NCI-H2196 treated with DMSO at 0.1 percent for 48 hours (cell line): ENCODE data around the gene ZDHHC14.
"Not testable (repeated sequence)": the region's sequence is repeated elsewhere in the genome, so short reads cannot be mapped to it uniquely, and the experiment has no call there.

Source experiments
- DNase-seq: peaks from one replicate; lab custom pipeline; 2025; ENCODE audit not compliant: unreplicated experiment; lab: John Stamatoyannopoulos, UW

Gene ZDHHC14

GRCh38 chr6:157463743-157464135 lies 82.7 kb downstream of the ZDHHC14 start:
- not testable (repeated sequence) for DNase-seq

DNA sequence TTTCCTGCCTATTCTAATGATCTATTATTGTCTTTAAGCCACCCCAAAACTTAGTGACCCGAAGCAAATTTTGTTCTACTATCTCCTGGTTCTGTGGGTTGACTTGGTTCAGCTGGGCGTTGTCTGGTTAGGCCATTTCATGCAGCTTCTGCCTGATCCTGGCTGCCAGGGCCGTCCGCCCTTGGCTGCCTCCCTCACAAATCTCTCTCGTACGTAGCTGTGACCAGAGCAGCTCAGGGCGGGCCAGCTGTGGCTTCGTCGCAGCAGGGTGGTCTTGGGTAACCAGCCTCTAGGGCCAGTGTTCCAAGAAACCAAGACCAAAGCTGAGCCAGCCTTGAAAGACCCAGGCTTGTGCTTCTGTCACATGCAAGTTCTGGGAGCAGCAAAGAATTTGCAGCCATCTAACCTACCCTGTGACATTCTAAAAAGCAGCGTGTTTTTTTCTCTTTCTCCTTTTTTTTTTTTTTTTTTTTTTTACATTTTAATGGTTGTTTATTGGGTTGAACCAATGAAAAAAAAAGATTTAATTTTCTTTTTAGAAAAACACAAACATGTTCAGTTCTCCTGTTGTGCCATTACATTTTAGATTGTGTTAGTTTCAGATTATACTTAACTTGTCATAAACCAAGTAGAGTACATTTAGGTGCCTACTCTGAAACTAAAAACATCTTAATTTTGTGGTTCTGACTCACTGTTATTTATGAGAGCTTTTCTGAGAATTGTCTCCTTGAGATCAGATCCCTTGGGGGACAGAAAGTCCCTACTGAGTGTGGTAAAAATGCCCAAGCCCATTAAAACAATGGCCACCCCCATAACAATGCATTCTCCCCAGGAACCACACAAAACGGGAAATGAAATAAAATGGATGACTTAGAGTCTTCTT lies 83.9 kb downstream of the ZDHHC14 start:
- no peak for DNase-seq

GRCh38 chr6:157466342-157466648 lies 85.3 kb downstream of the ZDHHC14 start:
- DNase-seq: no peak

- DNase-seq: not testable (repeated sequence)
These were observed 86.3 kb downstream of the ZDHHC14 start for GRCh38 chr6:157467339-157467738.

GRCh38 chr6:157468054-157468453 lies 87.1 kb downstream of the ZDHHC14 start:
- DNase-seq: no peak

DNA sequence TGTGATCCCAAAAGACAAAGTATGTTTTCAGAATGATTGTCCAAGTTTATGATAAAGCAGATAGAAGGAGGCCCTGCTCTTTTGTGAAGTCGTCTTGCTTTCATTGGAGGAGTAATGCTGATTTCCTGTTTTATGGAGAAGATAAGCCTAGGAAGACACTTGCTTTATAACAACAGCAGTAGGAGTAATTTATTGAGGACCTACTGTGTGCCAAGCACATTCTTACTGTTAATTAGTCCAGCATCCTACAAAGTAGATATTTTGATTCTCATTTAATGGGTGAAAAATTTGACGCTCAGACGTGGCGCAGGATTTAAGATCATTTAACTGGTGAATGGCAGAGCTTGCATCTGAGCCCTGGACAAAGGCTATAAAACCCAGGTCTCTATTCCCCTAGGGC lies 87.6 kb downstream of the ZDHHC14 start:
- DNase-seq: no peak

DNA sequence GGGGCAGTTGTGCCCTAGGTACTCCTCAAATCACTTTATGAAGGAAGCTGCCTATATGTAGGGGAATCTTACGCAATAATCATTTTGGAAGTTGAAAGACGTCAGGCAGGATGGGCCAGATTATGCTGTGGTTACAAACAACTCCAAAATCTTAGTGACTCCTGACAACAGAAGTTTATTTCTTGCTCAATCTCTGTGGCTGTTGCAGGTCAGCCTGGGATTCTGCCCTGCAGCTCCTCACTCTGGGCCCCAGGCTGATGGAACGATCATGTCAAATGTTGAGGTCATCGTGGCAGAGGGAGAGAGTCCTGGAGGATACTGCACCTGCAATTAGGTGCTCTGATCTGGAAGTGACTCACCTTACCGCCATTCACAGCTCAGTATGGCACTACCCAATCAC lies 88.4 kb downstream of the ZDHHC14 start:
- DNase-seq: no peak

DNA sequence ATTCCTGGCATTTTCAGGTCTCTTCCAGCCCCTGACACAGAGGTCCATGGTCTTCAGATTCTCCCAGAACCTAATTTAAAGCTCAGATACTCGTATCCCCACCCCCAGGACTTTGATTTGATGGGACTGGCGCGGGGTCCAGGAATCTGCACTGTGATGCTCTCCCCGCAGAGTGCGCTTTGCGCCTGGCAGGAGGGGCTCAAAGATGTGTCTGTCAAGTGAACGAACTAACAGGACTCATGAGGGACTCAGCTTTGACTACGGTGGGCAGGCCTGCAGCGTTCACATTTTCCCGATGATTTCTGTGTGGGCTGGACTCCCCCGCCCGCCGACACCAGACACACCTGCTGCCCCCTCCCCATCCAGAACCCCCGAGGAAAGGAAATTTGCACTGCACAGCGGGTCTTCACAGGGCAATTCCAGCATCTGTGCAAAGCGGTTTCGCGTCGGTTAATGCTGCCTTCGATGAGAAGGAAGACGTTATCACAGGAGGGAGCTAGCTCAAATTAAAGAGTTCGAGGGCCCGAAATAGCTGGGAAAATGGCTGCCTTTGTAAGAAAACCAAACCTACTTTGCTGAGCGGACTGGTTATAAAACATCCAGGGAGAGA lies 90.2 kb downstream of the ZDHHC14 start:
- no peak for DNase-seq

GRCh38 chr6:157471895-157472686 lies 91.1 kb downstream of the ZDHHC14 start:
- no peak for DNase-seq

DNA sequence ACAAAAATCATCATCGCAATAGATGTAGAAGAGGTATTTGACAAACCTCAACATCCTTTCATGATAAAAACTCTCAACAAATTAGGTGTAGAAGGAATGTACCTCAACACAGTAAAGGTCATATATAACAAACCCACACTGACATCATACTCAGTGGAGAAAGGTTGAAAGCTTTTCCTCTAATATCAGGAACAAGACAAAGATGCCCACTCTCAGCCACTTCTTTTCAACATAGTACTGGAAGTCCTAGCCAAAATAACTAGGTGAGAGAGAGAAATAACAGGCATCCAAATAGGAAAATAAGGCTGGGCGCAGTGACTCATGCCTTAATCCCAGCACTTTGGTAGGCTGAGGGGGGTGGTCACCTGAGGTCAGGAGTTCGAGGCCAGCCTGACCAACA lies 95.8 kb downstream of the ZDHHC14 start:
- DNase-seq: no peak

DNA sequence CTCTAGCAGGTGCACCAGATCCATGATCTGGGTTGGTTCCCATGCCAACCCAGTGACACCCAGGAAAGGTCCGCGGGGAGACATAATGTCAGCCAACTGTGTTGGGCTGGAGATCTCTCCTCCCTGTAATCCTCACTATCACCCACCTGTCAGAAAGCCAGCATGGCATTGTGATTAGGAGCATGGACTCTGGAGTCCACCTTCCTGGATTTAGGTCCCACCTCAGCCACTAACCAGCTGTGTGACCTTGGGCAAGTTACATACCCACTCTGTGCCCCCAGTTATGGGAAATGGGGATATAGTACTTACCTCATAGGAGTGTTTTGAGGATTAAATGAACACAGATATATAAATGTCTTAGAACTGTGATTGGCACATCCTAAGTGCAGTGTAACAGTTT lies 97.9 kb downstream of the ZDHHC14 start:
- no peak for DNase-seq

DNA sequence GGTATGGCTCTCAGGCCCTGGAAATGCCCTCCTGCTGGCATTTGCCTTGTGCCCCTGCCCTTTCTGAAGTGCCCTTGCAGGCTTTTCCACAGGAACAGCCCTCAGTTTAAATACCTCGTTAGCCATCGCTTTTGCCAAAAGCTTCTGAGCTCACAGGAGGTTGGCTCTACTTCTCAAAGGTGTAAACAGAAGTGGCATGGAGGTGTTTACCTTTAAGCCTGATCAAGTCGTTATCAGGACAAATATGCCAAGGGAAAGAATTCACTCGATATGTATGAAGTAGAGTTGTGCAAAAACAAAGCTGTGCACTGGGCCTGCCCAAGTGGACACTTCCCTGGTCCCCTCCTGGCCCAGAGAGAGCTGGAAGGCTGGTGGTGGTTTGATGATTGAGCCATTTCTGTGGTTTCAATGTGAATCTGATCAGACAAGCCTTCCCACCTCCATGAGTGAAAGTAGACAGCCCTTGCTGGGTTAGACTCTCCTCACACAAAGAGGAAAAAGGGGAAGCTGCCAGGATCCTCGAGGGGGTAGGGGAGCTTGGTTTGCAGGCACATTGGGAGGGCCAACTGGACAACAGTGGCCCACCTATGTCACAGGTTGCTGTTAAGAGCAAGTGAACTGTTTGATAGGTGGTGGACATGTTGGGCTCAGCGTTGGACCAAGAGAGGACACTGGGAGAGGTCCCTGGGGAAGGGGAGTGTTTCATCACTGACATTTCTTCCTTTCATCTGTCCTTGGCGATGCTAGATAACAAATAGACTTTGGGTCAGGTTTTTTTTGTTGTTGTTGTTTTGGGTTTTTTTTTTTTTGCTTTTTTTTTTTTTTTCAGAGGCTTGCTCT lies 98.7 kb downstream of the ZDHHC14 start:
- DNase-seq: no peak

DNA sequence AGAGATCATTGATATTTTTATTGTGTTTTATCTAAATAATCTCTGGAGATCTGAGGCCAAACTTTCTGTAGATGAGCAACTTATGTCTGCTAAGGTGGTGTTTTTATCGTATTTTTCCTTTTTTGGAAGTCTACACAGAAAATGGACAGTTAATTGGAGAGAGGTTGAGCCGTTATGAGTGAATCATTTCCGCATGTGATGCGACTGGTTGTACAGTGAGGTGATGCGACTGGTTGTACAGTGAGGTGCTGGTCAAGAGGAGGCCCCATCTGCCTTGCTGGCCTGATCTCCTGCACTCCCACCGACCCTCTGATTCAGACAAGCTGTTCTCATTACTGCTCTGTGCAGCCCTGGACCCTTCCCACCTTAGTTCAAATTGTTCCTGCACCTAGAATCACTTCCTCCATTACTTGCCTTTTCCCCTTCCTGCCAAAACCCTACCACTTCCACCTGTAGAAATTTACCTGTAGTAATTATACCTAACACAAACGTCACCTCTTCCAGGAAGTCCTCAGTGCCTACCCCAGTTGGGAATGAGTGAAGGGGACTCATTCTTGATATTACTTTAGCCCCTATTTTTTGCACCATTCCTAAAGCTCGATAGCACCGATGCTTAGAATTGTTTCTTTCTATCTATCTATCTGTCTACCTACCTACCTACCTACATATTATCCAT lies 100.3 kb downstream of the ZDHHC14 start:
- DNase-seq: no peak

- DNase-seq: no peak
These were observed 100.9 kb downstream of the ZDHHC14 start for GRCh38 chr6:157481865-157482249.

DNA sequence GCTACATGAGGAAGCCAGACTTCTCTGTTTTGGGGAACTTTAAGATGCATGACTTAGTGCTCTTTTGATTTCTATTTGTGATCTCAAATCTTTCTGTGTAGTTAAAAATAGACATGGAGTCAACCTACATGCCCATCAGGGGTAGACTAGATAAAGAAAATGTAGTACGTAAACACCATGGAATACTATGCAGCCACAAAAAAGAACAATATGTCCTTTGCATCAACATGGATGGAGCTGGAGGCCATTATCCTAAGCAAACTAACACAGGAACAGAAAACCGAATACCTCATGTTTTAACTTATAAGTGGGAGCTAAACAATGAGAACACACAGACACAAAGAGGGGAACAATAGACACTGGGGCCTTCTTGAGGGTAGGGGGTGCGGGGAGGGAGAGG lies 102.8 kb downstream of the ZDHHC14 start:
- no peak for DNase-seq

- no peak for DNase-seq
These were observed 103.2 kb downstream of the ZDHHC14 start for GRCh38 chr6:157484181-157484580.

DNA sequence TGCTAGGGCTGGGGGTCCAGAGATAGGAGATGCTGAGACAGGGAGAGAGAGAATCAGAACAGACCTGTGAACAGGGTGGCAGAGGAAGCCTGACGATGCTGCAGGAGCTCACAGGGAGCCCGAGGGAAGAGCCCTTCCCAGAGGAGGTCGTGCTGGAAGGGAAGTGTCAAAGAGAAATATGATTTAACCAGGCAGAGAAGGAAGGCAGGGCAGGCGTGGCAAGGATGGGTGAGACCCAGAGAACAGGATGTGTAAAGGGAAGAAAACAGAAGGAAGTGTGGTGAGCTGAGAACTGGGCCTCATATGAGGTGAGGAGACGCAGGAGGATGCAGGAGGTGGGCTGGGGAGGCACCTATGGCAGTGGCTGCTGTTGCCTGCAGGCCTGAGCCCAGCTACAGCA lies 105.6 kb downstream of the ZDHHC14 start:
- DNase-seq: no peak

- DNase-seq: no peak
These were observed 106.3 kb downstream of the ZDHHC14 start for GRCh38 chr6:157487110-157487773.

GRCh38 chr6:157488058-157488457 lies 107.1 kb downstream of the ZDHHC14 start:
- DNase-seq: no peak

DNA sequence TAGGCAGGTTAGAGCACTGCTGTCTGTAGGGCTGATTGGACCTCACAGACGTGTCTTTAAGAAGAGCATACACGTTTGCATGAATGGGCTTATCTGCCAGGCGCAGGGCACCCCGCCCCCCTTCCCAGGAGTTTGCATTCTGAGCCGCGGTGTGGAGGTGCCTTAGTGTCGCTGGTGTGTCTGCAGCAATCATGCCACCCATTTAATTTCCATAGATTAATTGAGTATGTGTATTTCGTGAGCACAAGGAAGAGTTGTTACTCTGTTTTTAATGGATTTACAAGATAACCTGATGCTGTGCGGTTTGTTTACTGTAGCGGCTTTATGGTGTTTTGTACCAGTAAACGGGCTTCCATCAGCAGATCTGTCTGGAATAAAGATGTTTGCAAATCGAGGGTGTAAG lies 107.7 kb downstream of the ZDHHC14 start:
- no peak for DNase-seq
